K562 (cell line): ENCODE results near the gene NQO2. TPM values are rescaled to one million over a fixed set of nuclear protein-coding genes. Genes with fewer than 3 reads are reported as not detected.
A peak's percentile ranks its signal among the peaks of the same experiment; 100 is the strongest.

Experiments
- CBX1 ChIP-seq: sonication (generic); IDR thresholded peaks from 2 replicates; pipeline ENCODE4 v1.6.1; 2016; ENCODE audit warnings: antibody characterized with exemption, low read depth, mild to moderate bottlenecking
- ERF ChIP-seq: fragments of 450-650 bp; formaldehyde crosslinking; IDR thresholded peaks from 2 replicates; pipeline ENCODE4 v1.4.0; 2020; ENCODE audit warnings: mild to moderate bottlenecking, mixed read lengths
- GTF2F1 ChIP-seq: IDR thresholded peaks from 2 replicates; pipeline ENCODE4 v1.6.1; 2011; ENCODE audit warnings: low read depth, low read length, improper control_type of control experiment
- ILK ChIP-seq: fragments of 450-650 bp; IDR thresholded peaks from 2 replicates; pipeline ENCODE4 v1.6.1; 2016; ENCODE audit warnings: missing genetic modification characterization, low read depth, mild to moderate bottlenecking, missing compliant biosample characterization, moderate library complexity, borderline replicate concordance
- KLF10 ChIP-seq: fragments of 250-450 bp; sonication (Bioruptor Pico); IDR thresholded peaks from 2 replicates; pipeline ENCODE4 v1.6.1; 2021; ENCODE audit warnings: matching md5 sums
- MYC ChIP-seq, 2 experiments: fragments of 250-450 bp in 1 of 2; sonication (Bioruptor Pico) in 1 of 2; IDR thresholded peaks; 2 replicates each; pipeline versions ENCODE4 v1.5.1 to v1.6.1; 2012 to 2021; ENCODE audit warnings: low read depth in 2 of 2, borderline replicate concordance in 1 of 2, improper control_type of control experiment in 1 of 2, low read length in 1 of 2, mild to moderate bottlenecking in 1 of 2, moderate library complexity in 1 of 2
- RCOR1 ChIP-seq, 2 experiments: IDR thresholded peaks; 2 replicates each; pipeline ENCODE4 v1.6.1; 2012; ENCODE audit warnings: low read depth in 2 of 2, low read length in 2 of 2, borderline replicate concordance in 1 of 2, improper control_type of control experiment in 1 of 2
- SLC30A9 ChIP-seq: fragments of 250-450 bp; sonication (Bioruptor Pico); IDR thresholded peaks from 2 replicates; pipeline ENCODE4 v1.8.0; 2022; ENCODE audit warnings: mild to moderate bottlenecking, moderate library complexity
- SMAD4 ChIP-seq: fragments of 250-450 bp; sonication (Bioruptor Pico); conservative IDR thresholded peaks from 2 replicates; pipeline ENCODE4 v1.8.0; 2021; ENCODE audit warnings: inconsistent platforms, mild to moderate bottlenecking, moderate library complexity
- TCFL5 ChIP-seq: fragments of 250-450 bp; sonication (Bioruptor Pico); conservative IDR thresholded peaks from 2 replicates; pipeline ENCODE4 v1.6.1; 2021; ENCODE audit warnings: mild to moderate bottlenecking, moderate library complexity, matching md5 sums
- ZFP1 ChIP-seq: fragments of 450-650 bp; formaldehyde crosslinking; IDR thresholded peaks from 2 replicates; pipeline ENCODE4 v1.4.0; 2020; ENCODE audit warnings: mild to moderate bottlenecking, mixed read lengths
- ZNF778 ChIP-seq: fragments of 450-650 bp; formaldehyde crosslinking; IDR thresholded peaks from 2 replicates; pipeline ENCODE4 v1.4.0; 2020; ENCODE audit warnings: mild to moderate bottlenecking, moderate library complexity
- ZSCAN32 ChIP-seq: fragments of 450-650 bp; formaldehyde crosslinking; IDR thresholded peaks from 2 replicates; pipeline ENCODE4 v1.4.0; 2020; ENCODE audit warnings: mild to moderate bottlenecking, moderate library complexity
- polyA plus RNA-seq, 8 experiments: library from polyadenylated mRNA; depleted of rRNA in 4 of 8; stranded (reverse) in 5 of 8; unstranded in 3 of 8; fragments of >200 nt; fragmentation: Nextera tagmentation in 2 of 8; fragmentation: Illumina TruSeq in 1 of 8; extraction: Ambion mirVana in 2 of 8; extraction: Trizol in 1 of 8; gene quantifications; 2 replicates each; pipeline versions ENCODE4 v1.2.1 to v1.2.3, GENCODE V29; 2011 to 2014; ENCODE audit warnings: inconsistent platforms in 1 of 8, missing spikeins in 1 of 8
- total RNA-seq, 7 experiments: library from RNA; depleted of rRNA in 6 of 7; stranded (reverse); fragments of >200 nt in 6 of 7; fragmentation: Illumina TruSeq in 2 of 7; extraction: Trizol in 2 of 7; gene quantifications; 2 replicates each; pipeline versions ENCODE4 v1.2.1 to v1.2.3, GENCODE V29; 2011 to 2021; ENCODE audit warnings: low replicate concordance in 1 of 7
- TF ChIP-seq, protein P1 (sequence below): sonication (generic); formaldehyde crosslinking; IDR thresholded peaks from 2 replicates; pipeline ENCODE4 v1.8.1; 2023; ENCODE audit warnings: mild to moderate bottlenecking, missing genetic modification reagents
- TF ChIP-seq, protein P2 (sequence below): fragments of 450-650 bp; IDR thresholded peaks from 2 replicates; pipeline ENCODE4 v1.6.1; 2017; ENCODE audit warnings: antibody characterized with exemption

The NQO2 gene
- total and polyA plus RNA-seq, 9 of the 15 experiments (the other 6 are each of a cell fraction or from before 2014, with no cell fraction given), result 54.6 to 214 (median 116) TPM

DNA sequence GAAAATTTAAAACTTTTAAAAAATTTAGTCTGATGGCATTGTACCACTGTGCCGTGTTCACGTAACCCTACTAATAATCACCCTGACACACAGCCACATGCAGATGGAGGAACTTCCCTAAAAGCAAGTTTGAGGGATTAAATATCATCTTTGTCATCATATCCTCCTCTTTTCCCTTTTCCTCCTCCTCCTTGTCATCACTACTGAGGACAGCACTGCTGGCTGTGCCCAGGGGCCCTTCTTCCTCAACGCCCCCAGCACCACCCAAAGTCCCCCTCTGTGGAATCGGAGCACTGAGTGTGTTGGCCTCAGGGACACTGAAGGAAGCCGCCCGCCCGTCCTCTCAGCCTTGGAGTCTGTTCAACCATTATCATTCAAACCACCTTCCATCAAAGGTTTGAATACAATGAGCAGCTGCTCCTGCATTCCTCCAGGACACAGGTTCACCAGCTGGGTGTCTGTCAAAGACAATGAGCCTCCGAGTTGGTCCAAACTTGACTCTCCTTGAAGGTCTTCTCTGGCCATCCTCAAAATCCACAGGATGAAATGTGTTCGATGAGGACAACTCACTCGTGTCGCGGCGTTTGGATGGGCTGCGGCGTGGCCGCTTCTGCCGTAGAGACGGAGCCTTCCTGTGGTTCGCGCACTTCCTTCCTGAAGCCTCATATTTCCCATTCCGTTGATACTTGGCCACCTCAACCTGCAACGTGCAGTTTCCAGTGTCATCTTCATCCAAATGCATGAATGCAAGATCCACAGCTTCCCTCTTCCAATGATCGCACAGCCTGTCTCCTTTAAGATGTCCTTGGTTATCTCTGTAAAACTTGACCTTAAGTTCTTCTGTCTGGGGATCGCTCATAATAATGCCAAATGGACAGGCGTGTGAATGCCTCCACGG lies 23.3 kb downstream of the NQO2 start (continued):
- TF ChIP-seq ERF (CRISPR knock-in tag), result no peak
- TF ChIP-seq KLF10 (CRISPR knock-in tag), result no peak
- TF ChIP-seq MYC (IDR thresholded peaks at IDR 0.05; ENCODE audit: low read depth, low read length), result peak; percentile 38; the same call in 1 of the 2 replicates
- no peak for TF ChIP-seq MYC (CRISPR knock-in tag; IDR thresholded peaks at IDR 0.05; ENCODE audit: borderline replicate concordance, low read depth)
- TF ChIP-seq, protein P1, sequence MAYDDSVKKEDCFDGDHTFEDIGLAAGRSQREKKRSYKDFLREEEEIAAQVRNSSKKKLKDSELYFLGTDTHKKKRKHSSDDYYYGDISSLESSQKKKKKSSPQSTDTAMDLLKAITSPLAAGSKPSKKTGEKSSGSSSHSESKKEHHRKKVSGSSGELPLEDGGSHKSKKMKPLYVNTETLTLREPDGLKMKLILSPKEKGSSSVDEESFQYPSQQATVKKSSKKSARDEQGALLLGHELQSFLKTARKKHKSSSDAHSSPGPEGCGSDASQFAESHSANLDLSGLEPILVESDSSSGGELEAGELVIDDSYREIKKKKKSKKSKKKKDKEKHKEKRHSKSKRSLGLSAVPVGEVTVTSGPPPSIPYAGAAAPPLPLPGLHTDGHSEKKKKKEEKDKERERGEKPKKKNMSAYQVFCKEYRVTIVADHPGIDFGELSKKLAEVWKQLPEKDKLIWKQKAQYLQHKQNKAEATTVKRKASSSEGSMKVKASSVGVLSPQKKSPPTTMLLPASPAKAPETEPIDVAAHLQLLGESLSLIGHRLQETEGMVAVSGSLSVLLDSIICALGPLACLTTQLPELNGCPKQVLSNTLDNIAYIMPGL (CRISPR knock-in tag), result 0 out of 2 replicates have a peak, but pooled peaks have one; percentile 13
- TF ChIP-seq ZSCAN32, result no peak
- no peak for TF ChIP-seq ZNF778 (CRISPR knock-in tag)
- no peak for TF ChIP-seq GTF2F1
- TF ChIP-seq ZFP1 (CRISPR knock-in tag), result no peak
- TF ChIP-seq SMAD4 (CRISPR knock-in tag), result no peak
- 0 out of 4 replicates have a peak, but pooled peaks of 1 of the 2 experiments have one; percentile 1 for TF ChIP-seq RCOR1 (IDR thresholded peaks at IDR 0.05; ENCODE audit: borderline replicate concordance in 1 of 2, low read depth in 2 of 2, low read length in 2 of 2)
- no peak for TF ChIP-seq TCFL5
- TF ChIP-seq SLC30A9, result no peak
- no peak for TF ChIP-seq ILK
- TF ChIP-seq, protein P2, sequence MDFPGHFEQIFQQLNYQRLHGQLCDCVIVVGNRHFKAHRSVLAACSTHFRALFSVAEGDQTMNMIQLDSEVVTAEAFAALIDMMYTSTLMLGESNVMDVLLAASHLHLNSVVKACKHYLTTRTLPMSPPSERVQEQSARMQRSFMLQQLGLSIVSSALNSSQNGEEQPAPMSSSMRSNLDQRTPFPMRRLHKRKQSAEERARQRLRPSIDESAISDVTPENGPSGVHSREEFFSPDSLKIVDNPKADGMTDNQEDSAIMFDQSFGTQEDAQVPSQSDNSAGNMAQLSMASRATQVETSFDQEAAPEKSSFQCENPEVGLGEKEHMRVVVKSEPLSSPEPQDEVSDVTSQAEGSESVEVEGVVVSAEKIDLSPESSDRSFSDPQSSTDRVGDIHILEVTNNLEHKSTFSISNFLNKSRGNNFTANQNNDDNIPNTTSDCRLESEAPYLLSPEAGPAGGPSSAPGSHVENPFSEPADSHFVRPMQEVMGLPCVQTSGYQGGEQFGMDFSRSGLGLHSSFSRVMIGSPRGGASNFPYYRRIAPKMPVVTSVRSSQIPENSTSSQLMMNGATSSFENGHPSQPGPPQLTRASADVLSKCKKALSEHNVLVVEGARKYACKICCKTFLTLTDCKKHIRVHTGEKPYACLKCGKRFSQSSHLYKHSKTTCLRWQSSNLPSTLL, result no peak
- no peak for TF ChIP-seq CBX1
